HT1080 (cell line): ENCODE data around the gene IFNLR1. TPM values are rescaled to one million over a fixed set of nuclear protein-coding genes. Genes with fewer than 3 reads are reported as not detected.

Experiments used
- DNase-seq: peaks from one replicate; pipeline ENCODE4 v3.0.0-alpha.2; 2015; ENCODE audit warnings: low read depth
- total RNA-seq: library from RNA; depleted of rRNA; stranded (reverse); fragments of >200 nt; shearing (Covaris generic); gene quantifications from 2 replicates; pipeline ENCODE4 v1.2.3, GENCODE V29; 2014

IFNLR1 gene
- total RNA-seq, 1 experiment from 2014 or later, result not detected

DNA sequence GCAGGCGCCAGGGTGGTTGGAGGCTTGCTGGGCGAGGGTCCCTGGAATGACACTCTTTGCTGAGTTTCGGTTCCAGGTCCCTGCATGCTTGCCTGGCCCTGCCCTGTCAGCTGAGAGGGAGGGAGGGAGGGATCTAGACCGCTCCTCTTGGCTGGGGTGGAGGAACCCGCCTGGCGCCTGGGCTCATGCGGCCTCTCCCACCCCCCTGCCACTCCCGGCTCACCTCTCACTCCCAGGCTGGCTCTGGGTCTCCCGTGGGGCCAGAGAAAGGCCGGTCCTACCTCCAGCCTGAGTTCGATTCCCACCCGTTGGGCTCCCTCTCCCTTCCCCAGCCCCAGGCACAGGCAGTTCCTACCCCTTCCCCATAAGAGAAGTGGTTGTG, 19.0 kb upstream of the IFNLR1 start:
- no peak for DNase-seq

DNA sequence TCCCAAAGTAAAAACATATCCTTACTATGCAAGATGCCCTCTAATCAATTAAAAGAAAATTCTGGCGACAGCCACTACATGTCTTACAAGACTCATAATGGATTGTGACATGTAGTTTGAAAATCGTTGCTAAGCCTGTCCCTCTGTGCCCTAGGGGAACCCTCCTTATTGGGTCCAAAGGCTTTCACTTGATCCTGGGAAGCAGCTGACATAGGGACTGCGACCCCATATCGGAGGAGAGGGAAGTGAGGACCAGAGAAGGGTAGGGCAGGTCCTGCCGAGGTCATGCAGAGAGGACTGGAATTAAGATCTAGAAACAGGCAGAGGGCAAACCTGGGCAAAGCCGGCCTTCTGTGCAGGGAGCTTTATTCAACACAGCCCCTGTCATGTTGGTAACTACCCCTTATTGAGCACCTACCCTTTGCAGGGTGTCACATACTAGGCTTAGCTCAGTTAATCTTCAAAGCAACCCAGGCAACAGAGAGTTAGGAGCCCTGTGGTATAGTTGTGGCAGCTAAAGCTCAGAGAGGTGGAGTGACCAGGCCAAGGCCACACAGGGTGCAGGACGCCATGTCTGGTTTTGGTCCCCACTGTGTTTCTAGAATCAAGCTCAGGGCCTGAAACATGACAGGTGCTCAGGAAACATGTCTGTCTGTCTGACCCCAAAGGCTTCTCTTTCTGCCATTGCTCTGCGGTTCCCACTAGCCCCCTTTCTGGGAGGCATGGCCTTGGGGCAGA, 18.4 kb upstream of the IFNLR1 start:
- no peak for DNase-seq

DNA sequence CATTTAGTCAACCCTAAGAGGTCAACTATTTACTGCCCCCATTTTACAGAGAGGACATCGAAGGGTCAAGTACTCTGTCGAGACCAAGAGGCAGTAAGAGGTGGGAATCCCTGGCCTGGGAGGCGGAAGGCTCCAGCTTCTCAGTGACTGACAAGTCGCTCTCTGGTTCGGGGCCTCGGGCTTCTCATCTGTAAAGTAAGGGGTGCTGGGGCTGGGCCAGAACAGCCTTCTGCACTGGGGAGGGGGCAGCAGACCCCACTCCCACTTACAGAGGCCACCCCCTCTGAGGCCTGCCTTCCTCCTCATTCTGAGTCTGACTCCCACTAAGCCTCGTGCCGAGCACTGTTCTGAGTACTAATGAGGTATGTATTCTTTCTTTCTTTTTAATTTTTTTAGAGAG, 17.0 kb upstream of the IFNLR1 start:
- DNase-seq, result no peak

GRCh38 chr1:24203404-24203803, 16.3 kb upstream of the IFNLR1 start:
- DNase-seq, result no peak

- no peak for DNase-seq
Measured at GRCh38 chr1:24202987-24203386, 15.9 kb upstream of the IFNLR1 start.

GRCh38 chr1:24202556-24202955, 15.5 kb upstream of the IFNLR1 start:
- DNase-seq, result no peak

GRCh38 chr1:24201941-24202440, 14.9 kb upstream of the IFNLR1 start:
- DNase-seq, result peak; percentile 89

DNA sequence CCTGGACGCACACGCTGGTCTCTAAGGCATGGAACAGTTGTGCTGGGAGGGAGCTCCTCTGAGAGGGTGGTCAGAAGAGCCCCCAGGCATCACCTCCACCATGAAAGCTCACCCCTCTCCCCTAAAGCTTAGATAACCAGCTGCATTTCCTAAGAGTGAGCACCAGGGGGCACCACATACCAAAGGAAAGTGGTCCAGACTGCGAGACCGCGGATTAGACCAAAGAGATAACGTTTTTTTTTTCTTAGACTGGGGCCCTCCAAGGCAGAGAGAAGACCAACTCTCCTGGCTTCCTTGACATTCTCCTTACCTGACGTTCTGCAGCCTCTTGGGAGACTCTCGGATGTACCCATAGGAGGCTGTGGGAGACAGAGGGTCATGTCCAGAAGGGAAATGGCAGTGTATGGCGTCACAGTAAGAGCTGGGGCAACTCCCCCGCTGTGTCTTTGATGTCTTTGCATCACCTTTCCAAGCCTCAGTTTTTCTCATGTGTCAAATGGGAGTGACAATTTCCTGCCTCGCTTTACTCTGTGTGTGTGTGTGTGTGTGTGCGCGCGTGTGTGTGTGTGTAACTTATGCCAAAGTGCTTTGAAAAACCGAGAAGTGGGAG, 12.3 kb upstream of the IFNLR1 start:
- DNase-seq, result peak; percentile 54

DNA sequence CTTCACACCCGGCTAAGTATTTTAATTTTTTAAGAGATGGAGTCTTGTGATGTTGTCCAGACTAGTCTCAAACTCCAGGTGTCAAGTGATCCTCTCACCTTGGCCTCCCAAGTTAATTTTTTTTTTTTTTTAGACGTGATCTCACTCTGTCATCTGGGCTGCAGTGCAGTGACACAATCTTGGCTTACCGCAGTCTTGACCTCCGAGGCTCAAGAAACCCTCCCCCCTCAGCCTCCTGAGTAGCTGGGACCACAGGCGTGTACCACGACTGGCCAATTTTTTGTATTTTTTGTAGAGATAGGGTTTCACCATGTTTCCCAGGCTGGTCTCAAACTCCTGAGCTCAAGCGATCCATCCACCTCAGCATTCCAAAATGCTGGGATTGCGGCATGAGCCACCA, 11.7 kb upstream of the IFNLR1 start:
- no peak for DNase-seq

DNA sequence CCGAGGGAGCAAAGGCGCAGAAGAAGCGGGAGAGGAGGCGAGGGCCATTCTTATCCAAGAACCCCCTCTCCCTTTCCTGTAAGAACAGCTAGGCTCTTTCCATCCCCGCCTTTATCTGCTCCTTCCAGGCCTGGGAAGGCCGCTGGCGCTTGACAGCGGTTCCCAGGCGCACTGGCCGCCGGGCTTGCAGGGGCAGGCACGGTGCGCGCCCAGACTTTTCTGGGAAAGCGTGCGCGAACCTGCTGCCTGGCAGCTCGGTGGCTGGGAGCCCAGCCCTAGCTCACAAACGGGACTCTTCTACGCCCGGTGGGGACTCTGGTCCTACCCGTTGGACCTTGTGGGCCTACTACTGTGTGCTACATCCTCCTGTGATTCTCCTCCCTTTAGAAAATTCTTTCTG, 8.8 kb upstream of the IFNLR1 start:
- DNase-seq, result no peak

DNA sequence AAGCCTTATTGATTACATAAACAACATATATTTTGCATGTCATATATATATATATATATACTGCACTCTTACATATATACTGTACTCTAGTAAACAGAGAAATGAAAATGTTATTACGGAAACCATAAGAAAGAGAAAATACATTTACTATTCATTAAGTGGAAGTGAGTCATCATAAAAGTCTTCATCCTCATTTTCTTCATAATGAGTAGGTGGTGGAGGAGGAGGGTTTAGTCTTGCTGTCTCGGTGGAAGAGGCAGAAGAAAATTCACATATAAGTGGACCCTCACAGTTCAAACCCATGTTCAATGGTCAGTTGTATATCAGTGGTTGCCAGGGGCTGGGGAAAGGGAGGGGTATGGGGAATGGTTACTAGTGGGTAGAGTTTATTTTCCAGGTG, 8.0 kb upstream of the IFNLR1 start:
- no peak for DNase-seq

DNA sequence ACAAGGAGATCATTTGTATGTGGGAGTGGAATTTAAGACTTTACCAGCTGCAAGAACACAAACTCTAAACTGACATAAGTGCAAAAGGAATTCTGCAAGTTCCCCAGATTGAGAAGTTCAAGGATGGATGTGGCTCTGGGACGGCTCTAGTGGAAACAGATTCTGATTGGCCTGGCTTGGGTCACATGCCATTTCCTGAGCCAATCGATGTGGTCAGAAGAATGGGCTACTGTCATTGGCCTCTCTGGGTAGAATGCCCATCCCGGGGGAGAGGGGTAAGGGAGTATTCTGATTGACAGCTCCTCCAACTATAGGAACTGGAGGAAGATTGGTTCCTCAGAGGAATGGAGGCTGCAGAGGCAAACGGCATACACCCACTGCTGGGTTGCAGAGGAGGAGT, 6.0 kb upstream of the IFNLR1 start:
- DNase-seq, result no peak

GRCh38 chr1:24191860-24192259, 4.8 kb upstream of the IFNLR1 start:
- DNase-seq, result peak; percentile 73

DNA sequence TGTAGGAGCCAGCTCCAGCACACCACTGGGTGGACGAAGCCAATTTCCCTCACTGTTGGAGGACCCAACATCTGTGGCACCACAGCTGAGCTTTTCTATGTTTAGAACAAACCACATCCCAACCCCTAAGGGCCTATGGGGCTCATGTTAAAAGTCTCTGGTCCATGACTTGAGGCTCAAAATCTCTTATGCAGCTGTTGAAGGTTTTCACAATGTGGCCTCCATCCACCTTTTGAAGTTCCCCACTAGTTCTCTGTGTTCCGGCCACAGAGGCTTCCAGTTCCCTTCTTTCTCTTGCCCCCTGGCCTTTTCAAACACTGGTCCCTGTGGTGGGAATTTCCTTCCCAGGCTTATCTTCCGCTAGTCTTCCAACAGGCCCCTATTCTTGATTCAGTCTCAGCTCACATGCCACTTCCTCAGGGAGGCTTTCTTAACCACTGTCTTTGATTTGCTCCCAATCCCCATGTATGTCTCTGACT, 3.9 kb upstream of the IFNLR1 start:
- DNase-seq, result no peak

DNA sequence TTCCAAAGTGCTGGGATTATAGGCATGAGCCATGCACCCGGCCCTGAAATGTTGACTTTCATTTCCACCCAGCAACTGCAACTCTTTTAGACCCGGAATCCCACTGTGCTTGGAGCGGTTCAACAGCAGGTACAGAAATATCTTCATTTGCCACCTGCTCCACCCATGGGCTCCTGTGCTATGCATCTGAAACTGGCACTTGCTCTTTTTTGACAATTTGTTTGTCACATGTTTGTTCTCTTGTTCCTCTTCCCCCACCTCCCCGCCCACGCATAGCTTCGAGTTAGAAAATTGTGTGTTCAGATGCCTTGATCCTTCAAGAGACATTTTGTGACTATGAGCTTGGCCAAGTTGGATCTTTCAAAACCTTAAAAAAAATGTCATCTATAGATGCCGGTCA, 2.4 kb upstream of the IFNLR1 start:
- DNase-seq, result no peak

GRCh38 chr1:24186711-24186992, 437 bp downstream of the IFNLR1 start:
- no peak for DNase-seq

DNA sequence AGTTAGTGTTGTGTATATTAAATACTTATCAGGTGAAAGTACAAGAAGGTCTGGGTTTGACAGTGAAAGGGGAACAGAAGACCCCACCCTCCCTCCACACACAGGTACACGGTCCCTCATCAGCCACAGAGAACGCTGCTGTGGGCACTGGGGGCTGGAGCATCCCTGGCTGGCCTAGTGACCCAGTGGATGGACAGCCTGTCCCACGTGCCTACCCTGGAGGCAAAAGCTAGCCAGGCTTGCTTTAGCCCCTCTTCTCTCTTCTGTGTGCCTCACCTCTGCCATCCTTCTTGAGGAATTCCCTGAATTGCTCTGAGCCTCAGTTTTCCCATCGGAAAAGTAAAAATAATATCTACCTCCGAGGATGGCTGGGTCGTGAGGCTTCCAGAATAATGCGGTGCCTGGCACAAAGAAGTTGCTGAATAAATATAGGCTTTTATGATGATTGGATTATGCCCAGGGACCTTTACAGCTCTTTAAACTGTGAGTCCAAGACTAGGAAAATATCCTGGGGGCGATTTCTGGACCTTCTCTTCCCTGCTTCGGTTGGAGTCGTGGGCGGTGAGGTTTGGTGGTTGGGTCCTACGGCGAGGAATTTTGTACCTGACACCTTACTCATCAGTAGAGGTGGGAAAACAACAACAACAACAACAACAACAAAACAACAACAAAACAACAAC, 918 bp downstream of the IFNLR1 start:
- DNase-seq, result no peak

- no peak for DNase-seq
Measured at GRCh38 chr1:24185076-24185475, 2.0 kb downstream of the IFNLR1 start.

- no peak for DNase-seq
Measured at GRCh38 chr1:24182061-24182460, 5.0 kb downstream of the IFNLR1 start.

DNA sequence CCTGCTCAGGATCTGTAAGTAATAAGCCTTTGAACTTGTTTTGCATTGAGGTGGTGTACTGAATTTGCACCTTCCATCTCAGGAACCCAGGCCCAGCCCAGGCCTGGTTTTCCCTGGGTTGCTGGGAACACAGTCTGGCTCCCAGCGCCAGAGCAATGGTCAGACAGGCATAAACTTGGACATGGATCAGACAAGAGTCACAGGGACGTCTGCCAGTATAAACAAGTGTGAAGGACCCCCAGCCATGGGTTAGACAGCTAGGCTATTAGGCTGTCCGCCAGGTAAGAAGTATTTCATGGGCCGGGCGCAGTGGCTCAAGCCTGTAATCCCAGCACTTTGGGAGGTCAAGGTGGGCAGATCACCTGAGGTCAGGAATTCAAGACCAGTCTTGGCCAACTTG, 5.5 kb downstream of the IFNLR1 start:
- DNase-seq, result no peak

- DNase-seq, result no peak
Measured at GRCh38 chr1:24180676-24181075, 6.4 kb downstream of the IFNLR1 start.

- no peak for DNase-seq
Measured at GRCh38 chr1:24179251-24179840, 7.7 kb downstream of the IFNLR1 start.
